DOHH2 (cell line): ENCODE results near the gene CCDC91.

Experiments used
- EZH2phosphoT487 ChIP-seq: fragments of 200-600 bp; sonication (generic); IDR thresholded peaks from 2 replicates; pipeline ENCODE4 v1.6.1; 2017; ENCODE audit warnings: borderline replicate concordance, mild to moderate bottlenecking, antibody characterized with exemption, low read length, moderate library complexity, mixed read lengths
- TF ChIP-seq, protein P1 (sequence below): fragments of 200-600 bp; sonication (generic); IDR thresholded peaks from one replicate; pipeline ENCODE4 v1.5.1; 2014; ENCODE audit warnings: antibody characterized with exemption, mild to moderate bottlenecking, low read depth, low read length; ENCODE audit not compliant: poor library complexity, severe bottlenecking

DNA sequence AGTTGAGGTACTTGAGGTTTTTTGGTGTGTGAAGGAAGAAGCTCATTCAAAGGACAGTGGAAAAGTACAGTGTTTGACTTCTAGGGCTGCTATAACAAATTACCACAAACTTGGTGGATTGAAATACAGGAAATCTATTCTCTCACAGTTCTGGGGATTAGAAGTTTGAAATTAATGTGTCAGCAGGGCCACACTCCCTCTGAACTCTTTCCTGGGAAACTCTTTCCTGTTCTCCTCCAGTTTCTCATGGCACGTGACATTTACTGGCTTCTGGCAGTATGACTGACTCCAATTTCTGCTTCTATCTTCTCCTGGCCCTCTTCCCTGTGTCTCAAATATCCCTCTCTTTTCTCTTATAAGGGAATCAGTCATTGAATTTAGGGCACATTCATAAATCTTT lies 160.2 kb downstream of the CCDC91 start:
- TF ChIP-seq, protein P1, sequence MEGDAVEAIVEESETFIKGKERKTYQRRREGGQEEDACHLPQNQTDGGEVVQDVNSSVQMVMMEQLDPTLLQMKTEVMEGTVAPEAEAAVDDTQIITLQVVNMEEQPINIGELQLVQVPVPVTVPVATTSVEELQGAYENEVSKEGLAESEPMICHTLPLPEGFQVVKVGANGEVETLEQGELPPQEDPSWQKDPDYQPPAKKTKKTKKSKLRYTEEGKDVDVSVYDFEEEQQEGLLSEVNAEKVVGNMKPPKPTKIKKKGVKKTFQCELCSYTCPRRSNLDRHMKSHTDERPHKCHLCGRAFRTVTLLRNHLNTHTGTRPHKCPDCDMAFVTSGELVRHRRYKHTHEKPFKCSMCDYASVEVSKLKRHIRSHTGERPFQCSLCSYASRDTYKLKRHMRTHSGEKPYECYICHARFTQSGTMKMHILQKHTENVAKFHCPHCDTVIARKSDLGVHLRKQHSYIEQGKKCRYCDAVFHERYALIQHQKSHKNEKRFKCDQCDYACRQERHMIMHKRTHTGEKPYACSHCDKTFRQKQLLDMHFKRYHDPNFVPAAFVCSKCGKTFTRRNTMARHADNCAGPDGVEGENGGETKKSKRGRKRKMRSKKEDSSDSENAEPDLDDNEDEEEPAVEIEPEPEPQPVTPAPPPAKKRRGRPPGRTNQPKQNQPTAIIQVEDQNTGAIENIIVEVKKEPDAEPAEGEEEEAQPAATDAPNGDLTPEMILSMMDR: no peak
- no peak for TF ChIP-seq EZH2phosphoT487
